GM18508 (cell line): Measurements from ENCODE around the gene JMJD1C.

ENCODE experiments used
- ATAC-seq: cut with Tn5 transposase; IDR thresholded peaks from one replicate; pipeline ENCODE4 v1.9.1; 2021; ENCODE audit warnings: moderate number of reproducible peaks; ENCODE audit not compliant: insufficient read depth, unreplicated experiment

The JMJD1C gene

DNA sequence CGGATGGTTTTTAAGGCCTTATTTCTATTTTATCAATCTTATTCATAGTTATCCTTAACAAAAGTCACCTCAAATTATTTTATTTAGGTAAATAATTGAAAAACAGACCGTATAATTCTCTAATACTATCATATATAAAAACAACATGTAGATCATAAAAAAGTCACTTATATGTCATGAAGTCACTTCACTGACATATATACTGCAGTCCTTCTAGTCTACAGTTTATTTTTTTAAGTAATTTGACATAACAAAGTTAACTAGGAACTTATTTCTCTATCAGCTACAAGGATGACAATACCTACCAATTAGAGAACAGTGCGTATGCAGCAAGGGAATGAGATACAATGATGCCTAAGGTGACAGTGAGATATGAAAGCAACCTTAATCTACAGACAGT is 26.2 kb downstream of the JMJD1C start:
- ATAC-seq: no peak

DNA sequence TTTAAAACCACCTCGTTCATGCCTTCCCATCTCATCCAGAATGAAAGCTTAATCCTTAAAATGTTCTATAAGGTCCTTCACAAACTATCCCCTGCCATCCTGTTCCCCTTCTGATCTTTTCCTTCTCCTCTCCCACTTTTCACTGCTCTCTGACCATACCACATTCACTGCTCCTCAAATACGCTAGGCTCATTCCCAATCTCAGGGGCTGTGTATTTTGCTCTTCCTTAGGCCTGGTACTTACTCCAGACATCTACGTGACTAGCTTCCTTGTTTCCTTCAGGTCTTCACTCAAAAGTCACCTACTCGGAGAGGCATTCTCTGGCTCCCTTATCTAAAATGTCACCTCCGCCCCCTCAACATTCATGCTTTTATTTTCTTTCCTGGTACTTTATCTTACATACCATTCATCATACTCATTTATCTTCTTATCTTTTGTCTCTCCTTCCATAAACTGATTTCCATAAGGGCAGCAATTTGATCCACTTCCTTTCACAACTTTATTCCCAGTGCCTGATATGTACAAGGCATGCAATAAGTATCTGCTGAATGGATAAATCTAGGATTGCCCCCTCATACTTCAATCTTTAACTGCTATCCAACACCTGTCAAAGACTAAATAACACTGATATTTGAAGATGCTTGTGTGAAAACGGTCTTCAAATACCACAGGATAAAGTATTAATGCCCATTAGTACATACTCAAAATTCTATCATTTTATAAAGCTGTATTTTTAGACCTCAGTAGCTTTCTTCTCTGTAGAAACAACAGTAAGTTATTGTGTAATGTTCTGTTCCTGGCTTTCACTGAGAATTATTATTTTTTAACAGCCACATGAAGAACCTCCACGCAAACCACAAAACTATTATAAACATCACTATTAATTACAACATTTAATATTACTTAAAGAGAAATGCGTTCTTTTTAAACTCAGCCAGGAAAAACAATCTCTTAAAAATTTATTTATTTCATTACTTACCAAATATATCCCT is 27.0 kb downstream of the JMJD1C start:
- no peak for ATAC-seq

DNA sequence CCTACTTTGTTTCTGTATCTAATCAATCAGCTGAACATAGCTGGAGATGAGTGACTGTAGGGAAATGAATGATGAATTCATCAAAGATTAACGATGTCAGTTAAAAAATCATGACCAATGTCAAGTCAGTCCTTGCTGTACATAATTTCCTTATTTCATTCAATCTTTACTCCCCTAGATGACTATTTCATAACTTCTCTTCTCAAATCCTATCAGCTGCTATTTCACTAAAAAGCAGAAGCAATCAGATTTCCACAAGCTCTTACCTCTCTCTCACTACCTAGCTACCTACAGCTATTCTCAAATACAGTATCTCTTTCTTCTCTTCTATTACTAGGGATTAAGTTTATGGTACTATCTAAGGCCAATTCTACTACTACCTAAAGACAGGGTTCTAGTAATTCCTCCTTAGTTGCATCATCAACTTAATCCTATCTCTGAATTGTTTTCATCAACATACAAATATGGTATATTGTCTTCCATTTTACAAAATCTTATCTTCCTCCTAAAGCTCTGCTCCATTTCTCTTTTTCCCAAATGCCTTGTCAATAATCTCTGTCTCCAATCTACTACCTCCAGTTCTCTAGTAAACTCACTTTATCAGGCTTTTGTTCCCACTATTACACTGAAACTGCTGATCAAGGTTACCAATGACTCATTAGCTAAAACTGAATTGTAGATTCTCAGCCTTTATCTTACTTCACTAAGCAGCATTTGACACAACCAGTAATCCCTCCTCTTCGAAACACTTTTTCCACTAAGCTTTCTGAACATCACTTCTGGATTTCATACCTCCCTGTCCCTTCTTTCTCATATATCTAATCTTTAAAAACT is 28.4 kb downstream of the JMJD1C start:
- no peak for ATAC-seq

DNA sequence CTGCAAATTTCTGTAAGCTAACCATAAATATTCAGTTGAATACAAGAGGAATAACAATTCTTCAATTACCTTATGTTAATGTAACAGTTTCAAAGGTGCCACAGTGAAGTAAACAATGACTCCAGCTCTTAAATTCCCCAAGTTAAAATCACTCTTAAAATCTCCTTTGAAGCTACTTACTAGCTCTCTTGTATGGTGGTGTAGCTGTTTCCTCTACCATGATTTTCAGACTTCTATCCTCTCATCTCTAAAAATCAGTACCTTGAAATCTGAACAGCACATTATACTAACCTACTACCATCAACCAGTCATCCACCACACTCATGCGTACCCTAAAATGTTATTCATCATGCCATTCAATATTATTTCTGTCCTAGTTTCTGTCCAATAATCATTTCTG is 29.6 kb downstream of the JMJD1C start:
- no peak for ATAC-seq

DNA sequence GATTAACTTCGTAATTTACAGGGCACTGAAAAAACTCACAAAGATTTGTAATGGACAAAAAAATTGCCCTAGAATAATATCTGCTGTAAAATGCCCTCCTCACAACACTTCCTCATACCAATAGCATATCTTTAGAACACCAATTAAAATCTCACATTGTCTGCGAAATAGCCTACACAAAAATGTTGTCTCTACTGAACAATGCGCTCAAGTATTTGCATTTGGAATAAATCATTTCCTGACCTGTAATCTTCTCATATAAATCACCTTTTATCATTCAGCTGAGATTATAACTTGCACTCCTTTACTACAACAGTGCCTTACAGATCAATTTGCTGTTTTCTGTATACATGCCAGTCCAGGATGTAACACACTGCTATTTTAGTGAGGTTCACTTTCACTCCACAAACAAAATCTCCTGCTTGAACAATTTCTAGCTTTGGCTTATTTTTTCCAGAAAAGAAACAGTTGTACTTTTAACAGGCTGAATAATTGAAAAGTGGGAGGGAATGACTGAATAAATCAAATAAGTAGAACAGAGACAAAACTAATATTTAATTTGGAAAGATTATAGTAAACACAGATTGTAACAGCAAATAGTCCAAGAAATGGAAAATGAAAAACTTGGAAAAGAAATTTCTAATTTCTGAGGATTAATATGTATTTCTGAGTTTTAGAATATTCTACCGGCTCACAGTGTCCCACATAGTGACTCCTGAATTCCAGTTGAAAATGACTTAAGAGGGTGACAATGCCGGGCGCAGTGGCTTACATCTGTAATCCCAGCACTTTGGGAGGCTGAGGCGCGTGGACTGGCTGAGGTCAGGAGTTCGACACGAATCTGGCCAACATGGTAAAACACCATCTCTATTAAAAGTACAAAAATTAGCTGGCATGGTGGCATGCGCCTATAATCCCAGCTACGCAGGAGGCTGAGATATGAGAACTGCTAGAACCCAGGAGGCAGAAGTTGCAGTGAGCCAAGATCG is 30.6 kb downstream of the JMJD1C start:
- ATAC-seq: no peak

DNA sequence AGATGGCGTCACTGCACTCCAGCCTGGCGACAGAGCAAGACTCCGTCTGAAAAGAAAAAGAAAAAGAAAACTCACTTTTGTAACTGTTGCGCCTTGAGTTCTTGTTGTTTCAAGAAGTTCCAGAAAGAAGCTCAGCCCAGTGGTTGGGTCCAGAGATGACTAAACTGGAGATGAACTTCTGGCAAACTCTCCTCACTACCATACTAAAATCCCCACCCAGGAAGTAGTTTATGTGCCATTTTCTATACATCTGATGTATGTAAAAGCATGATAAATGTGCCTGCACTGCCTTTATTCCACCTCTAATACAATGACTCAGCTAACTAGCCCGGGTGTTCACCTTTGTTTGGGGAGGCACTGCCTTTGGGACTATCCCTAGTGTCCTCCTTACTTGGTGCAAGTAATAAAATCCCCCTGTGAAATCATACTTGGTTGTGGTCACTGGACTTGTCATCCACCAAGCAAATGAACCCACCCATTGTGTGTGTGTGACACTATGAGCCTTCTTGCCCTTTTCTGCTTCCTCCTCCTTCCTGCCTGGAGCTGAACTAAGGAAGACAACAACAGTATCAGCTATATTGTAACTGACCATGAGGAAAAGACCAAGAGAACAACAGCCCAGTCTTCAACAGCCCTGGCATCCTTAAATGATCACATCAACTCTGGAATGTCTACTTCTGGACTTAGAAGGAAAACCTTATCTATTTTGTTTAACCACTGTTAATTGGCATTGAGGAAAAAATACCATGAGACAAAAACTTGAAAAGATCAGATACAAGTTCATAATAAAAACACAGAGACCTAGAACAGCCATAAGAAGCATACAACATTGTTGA is 33.6 kb downstream of the JMJD1C start:
- no peak for ATAC-seq

DNA sequence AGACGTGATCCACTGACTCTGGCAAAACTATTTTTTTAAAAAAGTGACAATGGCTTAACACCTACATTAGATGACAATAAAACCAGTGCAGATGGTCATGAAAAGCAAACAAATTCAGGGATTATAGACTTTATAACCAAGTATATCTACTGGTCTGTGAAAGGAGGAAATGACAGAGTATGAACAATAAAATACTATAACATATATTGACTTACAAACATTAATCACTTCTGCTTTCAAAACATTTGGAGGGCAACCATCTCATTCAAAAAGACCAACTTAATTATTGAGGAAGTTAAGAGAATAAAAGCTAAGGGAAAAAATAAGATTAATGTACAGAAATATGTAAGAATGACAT is 34.8 kb downstream of the JMJD1C start:
- no peak for ATAC-seq

DNA sequence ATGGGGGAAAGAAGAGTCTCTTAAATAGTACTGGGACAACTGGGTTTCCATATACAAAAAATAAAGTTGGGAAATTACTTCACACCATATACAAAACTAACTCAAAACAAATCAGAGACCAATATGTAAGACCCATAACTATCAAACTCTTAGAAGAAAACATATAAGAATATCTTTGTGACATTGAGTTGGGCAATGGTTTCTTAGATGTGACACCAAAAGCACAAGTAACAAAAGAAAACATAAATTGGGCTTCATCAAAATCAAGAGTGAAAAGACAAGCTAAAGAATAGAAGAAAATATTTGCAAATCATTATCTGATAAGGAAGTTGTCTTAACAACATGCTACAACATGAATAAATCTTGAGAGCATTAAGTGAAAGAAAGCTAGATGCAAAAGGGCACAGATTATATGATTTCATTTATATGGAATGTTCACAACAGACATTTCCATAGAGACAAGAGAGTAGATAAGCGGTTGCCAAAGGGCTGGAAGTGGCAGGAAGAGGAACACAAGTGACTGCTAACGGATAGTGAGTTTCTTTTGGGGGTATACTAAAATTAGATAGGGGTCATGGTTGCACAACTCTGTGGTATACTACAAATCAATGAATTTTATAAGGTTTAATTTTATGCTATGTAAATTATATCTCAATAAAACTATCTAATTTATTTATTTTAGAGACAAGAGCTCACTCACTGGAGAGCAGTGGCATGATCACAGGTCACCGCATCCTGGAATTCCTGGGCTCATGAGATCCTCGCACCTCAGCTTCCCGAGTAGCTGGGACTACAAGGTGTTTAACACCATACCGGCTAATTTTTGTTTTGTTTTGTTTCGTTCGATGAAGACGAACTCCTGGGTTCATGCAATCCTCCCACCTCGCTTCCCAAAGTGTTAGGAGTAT is 35.4 kb downstream of the JMJD1C start:
- ATAC-seq: no peak

DNA sequence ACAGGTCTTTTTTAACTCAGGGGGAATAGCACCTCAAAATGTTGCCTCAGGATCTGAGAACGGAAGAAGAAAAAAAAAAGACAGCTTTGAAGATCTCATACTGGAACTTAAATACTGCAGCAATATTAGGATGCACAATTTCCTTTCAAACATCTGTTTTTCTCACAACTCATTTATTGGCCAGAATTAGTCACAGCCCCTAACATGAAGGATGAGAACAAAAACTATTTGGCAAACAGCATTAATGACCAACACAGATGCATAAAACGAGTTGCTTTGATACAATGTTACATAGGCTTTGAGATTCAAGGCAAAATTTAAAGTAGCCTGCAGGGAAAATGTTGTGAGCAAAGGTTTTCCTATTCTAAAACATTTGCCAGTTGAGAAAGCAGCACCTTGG is 36.5 kb downstream of the JMJD1C start:
- ATAC-seq: no peak

DNA sequence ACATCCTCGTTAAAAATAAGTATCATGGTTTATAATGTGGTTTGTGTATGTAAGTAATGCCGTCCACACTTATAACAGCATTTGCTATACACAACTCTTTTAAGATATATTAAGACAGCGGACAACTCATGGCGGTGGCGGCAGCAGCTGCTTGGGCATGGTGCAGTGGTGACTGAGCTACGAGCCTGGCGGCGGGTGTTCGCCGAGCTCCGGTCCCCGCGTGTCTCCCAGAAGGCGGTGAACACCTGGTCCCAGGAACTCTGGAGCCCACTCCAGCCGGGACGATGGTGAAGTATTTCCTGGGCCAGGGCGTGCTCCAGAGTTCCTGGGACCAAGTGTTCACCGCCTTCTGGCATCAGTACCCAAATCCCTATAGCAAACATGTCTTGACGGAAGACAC is 38.8 kb downstream of the JMJD1C start:
- ATAC-seq: no peak

DNA sequence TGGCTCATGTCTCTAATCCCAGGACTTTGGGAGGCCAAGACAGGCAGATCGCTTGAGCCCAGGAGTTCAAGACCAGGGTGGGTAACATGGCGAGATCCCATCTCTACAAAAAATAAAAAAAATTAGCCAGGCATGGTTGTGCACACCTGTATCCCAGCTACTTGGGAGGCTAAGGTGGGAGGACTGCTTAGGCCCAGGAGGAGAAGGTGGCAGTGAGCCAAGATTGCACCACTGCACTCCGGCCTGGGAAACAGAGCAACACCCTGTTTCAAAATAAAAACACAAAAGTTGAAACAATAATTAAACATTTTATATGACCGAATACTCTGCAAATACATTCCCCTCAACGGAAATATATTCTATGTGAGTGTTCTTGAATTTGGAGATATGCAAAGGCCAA is 40.3 kb downstream of the JMJD1C start:
- no peak for ATAC-seq

DNA sequence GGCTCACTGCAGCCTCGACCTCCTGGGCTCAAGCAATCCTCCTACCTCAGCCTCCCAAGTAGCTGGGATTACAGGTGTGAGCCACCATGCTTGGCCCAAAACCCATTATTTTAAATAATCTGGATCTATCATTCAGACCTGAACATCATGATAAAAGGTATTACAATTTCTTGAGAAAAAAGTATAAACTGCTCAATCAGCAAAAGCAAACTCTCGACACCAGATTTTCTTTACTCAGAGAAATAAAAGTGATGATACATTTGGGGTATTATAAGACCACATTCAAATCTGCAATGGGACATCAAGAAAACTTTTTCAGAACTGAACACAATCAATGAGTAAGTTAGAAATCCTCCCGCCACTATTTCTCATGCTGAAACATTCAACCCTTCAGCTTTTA is 41.2 kb downstream of the JMJD1C start:
- ATAC-seq: no peak

DNA sequence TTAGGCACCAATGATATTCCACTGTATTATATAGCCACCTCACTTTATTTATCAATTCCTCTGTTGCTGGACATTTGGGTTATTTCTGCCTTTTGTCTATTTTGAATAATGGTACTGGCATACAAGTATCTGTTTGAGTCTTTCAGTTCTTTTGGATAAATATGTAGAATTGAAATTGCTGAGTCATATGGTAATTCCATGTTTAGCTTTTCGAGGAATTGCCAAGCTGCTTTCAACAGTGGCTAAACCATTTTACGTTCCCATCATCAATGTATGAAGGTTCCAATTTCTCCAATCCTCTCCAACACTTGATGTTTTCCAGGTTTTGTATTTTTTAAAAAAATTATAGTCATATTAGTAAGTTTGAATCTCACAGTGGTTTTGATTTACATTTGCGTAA is 42.3 kb downstream of the JMJD1C start:
- ATAC-seq: no peak

DNA sequence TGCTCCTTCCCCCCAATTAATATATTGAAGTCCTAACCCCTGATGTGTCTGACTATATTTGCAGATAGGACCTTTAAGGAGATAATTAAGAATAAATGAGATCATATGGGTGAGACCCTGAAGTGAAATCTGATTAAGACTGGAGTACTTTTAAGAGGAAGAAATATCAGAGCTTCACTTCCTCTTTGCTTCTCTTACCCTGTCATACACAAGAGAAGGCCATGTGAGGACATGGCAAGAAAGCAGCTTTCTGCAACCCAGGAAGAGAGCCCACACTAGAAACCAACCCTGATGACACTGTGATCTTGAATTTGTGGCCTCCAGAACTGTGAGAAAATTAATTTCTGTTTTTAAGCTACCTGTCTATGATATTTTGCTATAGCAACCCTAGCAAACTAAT is 44.2 kb downstream of the JMJD1C start:
- peak; percentile 86 for ATAC-seq

DNA sequence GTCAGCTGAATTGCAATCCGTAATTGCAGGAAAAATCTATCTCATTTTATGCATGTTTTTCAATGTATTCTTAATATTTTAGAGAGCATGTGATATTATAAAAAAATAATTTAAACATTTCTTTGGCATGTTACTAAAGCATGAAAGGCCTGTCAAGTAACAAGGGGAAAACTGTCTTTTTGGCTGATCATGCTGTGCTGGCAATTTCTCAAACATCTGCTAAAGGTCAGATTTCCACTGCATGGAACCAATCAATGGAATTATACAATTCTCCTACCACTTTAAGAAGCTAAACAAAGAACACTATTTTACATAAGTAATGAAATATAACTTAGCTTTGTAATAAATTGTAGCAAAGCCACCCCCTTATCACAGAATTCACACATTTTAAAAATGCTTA is 49.4 kb downstream of the JMJD1C start:
- ATAC-seq: no peak

DNA sequence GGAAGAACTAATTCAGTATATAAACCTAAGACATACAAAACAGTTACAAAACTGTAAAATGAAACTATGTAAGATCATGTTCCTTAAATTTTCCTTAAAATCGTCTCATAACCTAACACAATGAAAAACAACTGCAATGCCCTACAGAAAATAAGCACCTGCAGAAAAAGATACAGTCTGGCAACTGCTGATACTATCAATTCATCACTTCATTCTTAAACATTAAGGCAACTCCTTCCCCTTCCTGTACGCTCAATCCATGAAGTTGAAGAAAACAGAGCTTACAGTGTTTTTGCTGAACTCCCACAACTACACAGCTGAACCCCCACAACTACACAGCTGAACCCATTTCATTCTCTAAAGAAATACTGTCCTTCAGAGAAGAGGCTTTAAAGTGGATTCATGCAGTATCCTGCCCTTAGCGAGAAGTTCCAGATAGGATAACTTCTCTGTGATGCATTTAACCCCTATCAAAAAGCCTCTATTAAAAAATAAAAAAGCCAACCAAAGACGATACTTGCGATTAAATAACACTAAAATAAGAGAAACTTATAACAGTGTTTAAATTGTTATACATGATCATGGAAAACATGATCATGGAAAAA is 50.0 kb downstream of the JMJD1C start:
- no peak for ATAC-seq

DNA sequence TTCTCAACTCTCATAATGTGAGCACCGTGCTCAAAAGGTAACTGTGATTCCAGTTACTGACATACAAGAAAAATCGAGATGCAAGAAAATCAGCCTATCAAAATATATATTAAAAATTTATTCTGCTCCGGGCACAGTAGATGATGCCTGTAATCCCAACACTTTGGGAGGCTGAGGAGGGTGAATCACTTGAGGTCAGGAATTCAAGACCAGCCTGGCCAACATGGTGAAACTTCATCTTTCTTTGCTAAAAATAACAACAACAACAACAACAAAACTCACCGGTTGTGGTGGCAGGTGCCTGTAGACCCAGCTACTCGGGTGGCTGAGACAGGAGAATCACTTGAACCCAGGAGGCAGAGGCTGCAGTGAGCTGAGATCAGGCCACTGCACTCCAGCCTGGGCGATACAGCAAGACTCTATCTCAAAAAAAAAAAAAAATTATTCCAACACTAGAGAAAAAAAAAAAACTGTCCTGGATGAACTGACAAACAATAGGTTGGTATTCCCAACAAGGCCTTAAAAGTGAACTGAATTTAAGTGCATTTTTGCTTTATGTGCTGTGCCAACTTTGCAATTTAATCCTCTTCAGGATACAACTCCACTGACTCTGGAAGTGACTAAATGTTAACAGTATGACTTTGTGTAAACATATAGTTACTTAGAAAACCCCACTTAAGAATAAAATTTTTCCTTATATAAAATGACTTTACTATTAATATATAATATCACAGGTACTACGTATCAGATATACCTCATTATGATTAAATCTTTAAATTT is 51.1 kb downstream of the JMJD1C start:
- no peak for ATAC-seq
